ENCODE data around the gene BARX1. TPM values are rescaled to one million over a fixed set of nuclear protein-coding genes. Genes with fewer than 3 reads are reported as not detected.

The BARX1 gene
- total RNA-seq (under 1 TPM; 0.23 to 0.27 TPM), polyA plus RNA-seq (not detected)
- long read RNA-seq, donor 1, result 0 reads
- long read RNA-seq, donor 2, result 0 reads

- H3K4me1 ChIP-seq (ENCODE audit: control insufficient read depth in 1 of 2, insufficient read depth in 2 of 2, low read length in 2 of 2), result no peaks in the 10 kb centered on the region
- no peaks in the 10 kb centered on the region for H3K27me3 ChIP-seq (ENCODE audit: control insufficient read depth in 1 of 2, insufficient read depth in 2 of 2, low read length in 1 of 2)
- peak in 1 of 2 donors; percentile 78 for DNase-seq
- no peaks in the 10 kb centered on the region for H3K9me3 ChIP-seq (ENCODE audit: control insufficient read depth, low read length)
- 1 to 2% methylated on average over 64 to 102 of the region's 102 CpGs for WGBS, 2 donors
- H3K36me3 ChIP-seq (ENCODE audit: control insufficient read depth in 1 of 2, insufficient read depth in 2 of 2, low read length in 1 of 2), result no peaks in the 10 kb centered on the region
- no peak within 1 kb of the TSS for H3K27ac ChIP-seq (ENCODE audit: low read depth in 1 of 2, low read length in 2 of 2)
- H3K4me3 ChIP-seq (ENCODE audit: low read length in 2 of 2), result peak within 1 kb of the TSS in 1 of 2 donors; percentile 17
- no peak for ATAC-seq (ENCODE audit: low FRiP score)
- intact Hi-C loops (cut with DNase I), result no loop called here
These were observed at the start of gene BARX1 for GRCh38 chr9:93955111-93955980. Gene BARX1, minus strand, starts transcription at chr9:93955355. Its CDS starts 209 bp downstream, at chr9:93955146.

- intact Hi-C loops (cut with DNase I), result no loop called here
- DNase-seq (no peak), ATAC-seq (ENCODE audit: low FRiP score) (no peak)
- H3K27ac ChIP-seq (ENCODE audit: low read depth in 1 of 2, low read length in 2 of 2), result no peak overlapping the region
- peaks cover 0 to 2% of the 10 kb centered on the region in 2 donors for H3K27me3 ChIP-seq (ENCODE audit: control insufficient read depth in 1 of 2, insufficient read depth in 2 of 2, low read length in 1 of 2)
- H3K9me3 ChIP-seq (ENCODE audit: control insufficient read depth, low read length), result peaks cover 4% of the 10 kb centered on the region
- 32 to 36% methylated on average over 6 of the region's 6 CpGs for WGBS, 2 donors
- H3K4me3 ChIP-seq (ENCODE audit: low read length in 2 of 2), result no peak overlapping the region
- H3K36me3 ChIP-seq (ENCODE audit: control insufficient read depth in 1 of 2, insufficient read depth in 2 of 2, low read length in 1 of 2), result peaks cover 0 to 1% of the 10 kb centered on the region in 2 donors
- H3K4me1 ChIP-seq (ENCODE audit: control insufficient read depth in 1 of 2, insufficient read depth in 2 of 2, low read length in 2 of 2), result no peaks in the 10 kb centered on the region
These were observed 47.4 kb upstream of the BARX1 start for GRCh38 chr9:94002316-94003140.

- no peak for ATAC-seq (ENCODE audit: low FRiP score)
- no peak overlapping the region for H3K27ac ChIP-seq (ENCODE audit: low read depth in 1 of 2, low read length in 2 of 2)
- peaks cover 4% of the 10 kb centered on the region for H3K9me3 ChIP-seq (ENCODE audit: control insufficient read depth, low read length)
- H3K4me3 ChIP-seq (ENCODE audit: low read length in 2 of 2), result no peak overlapping the region
- no peak for DNase-seq
- H3K4me1 ChIP-seq (ENCODE audit: control insufficient read depth in 1 of 2, insufficient read depth in 2 of 2, low read length in 2 of 2), result no peaks in the 10 kb centered on the region
- peaks cover 0 to 2% of the 10 kb centered on the region in 2 donors for H3K27me3 ChIP-seq (ENCODE audit: control insufficient read depth in 1 of 2, insufficient read depth in 2 of 2, low read length in 1 of 2)
- H3K36me3 ChIP-seq (ENCODE audit: control insufficient read depth in 1 of 2, insufficient read depth in 2 of 2, low read length in 1 of 2), result peaks cover 0 to 1% of the 10 kb centered on the region in 2 donors
- intact Hi-C loops (cut with DNase I), result no loop called here
These were observed 41.7 kb upstream of the BARX1 start for GRCh38 chr9:93996863-93997262.

GRCh38 chr9:93996367-93996766, 41.2 kb upstream of the BARX1 start:
- Histone ChIP-seq H3K4me3 (ENCODE audit: low read length in 2 of 2) (no peak overlapping the region), H3K27me3 (ENCODE audit: control insufficient read depth in 1 of 2, insufficient read depth in 2 of 2, low read length in 1 of 2) (peaks cover 0 to 2% of the 10 kb centered on the region in 2 donors), H3K36me3 (ENCODE audit: control insufficient read depth in 1 of 2, insufficient read depth in 2 of 2, low read length in 1 of 2) (peaks cover 0 to 1% of the 10 kb centered on the region in 2 donors), H3K9me3 (ENCODE audit: control insufficient read depth, low read length) (peaks cover 4% of the 10 kb centered on the region), H3K4me1 (ENCODE audit: control insufficient read depth in 1 of 2, insufficient read depth in 2 of 2, low read length in 2 of 2) (no peaks in the 10 kb centered on the region), H3K27ac (ENCODE audit: low read depth in 1 of 2, low read length in 2 of 2) (no peak overlapping the region)
- no peak for ATAC-seq (ENCODE audit: low FRiP score)
- DNase-seq, result no peak
- WGBS, 2 donors, result 70 to 71% methylated on average over 3 of the region's 3 CpGs
- intact Hi-C loops (cut with DNase I), result no loop called here

- H3K4me1 ChIP-seq (ENCODE audit: control insufficient read depth in 1 of 2, insufficient read depth in 2 of 2, low read length in 2 of 2), result no peaks in the 10 kb centered on the region
- H3K27me3 ChIP-seq (ENCODE audit: control insufficient read depth in 1 of 2, insufficient read depth in 2 of 2, low read length in 1 of 2), result peaks cover 0 to 2% of the 10 kb centered on the region in 2 donors
- no peak overlapping the region for H3K4me3 ChIP-seq (ENCODE audit: low read length in 2 of 2)
- no peaks in the 10 kb centered on the region for H3K36me3 ChIP-seq (ENCODE audit: control insufficient read depth in 1 of 2, insufficient read depth in 2 of 2, low read length in 1 of 2)
- WGBS, 2 donors, result 68 to 70% methylated on average over 1 of the region's 1 CpG
- DNase-seq (no peak), ATAC-seq (ENCODE audit: low FRiP score) (no peak)
- intact Hi-C loops (cut with DNase I), result no loop called here
- no peak overlapping the region for H3K27ac ChIP-seq (ENCODE audit: low read depth in 1 of 2, low read length in 2 of 2)
- peaks cover 3% of the 10 kb centered on the region for H3K9me3 ChIP-seq (ENCODE audit: control insufficient read depth, low read length)
These were observed 39.4 kb upstream of the BARX1 start for GRCh38 chr9:93994545-93994944.

GRCh38 chr9:93994132-93994531, 39.0 kb upstream of the BARX1 start:
- Histone ChIP-seq H3K4me1 (ENCODE audit: control insufficient read depth in 1 of 2, insufficient read depth in 2 of 2, low read length in 2 of 2) (no peaks in the 10 kb centered on the region), H3K27me3 (ENCODE audit: control insufficient read depth in 1 of 2, insufficient read depth in 2 of 2, low read length in 1 of 2) (no peaks in the 10 kb centered on the region), H3K36me3 (ENCODE audit: control insufficient read depth in 1 of 2, insufficient read depth in 2 of 2, low read length in 1 of 2) (no peaks in the 10 kb centered on the region), H3K9me3 (ENCODE audit: control insufficient read depth, low read length) (peaks cover 2% of the 10 kb centered on the region), H3K27ac (ENCODE audit: low read depth in 1 of 2, low read length in 2 of 2) (no peak overlapping the region), H3K4me3 (ENCODE audit: low read length in 2 of 2) (no peak overlapping the region)
- intact Hi-C loops (cut with DNase I), result no loop called here
- WGBS, 2 donors, result 74 to 76% methylated on average over 3 of the region's 3 CpGs
- DNase-seq (no peak), ATAC-seq (ENCODE audit: low FRiP score) (no peak)

GRCh38 chr9:93992830-93993229, 37.7 kb upstream of the BARX1 start:
- Histone ChIP-seq H3K27me3 (ENCODE audit: control insufficient read depth in 1 of 2, insufficient read depth in 2 of 2, low read length in 1 of 2) (no peaks in the 10 kb centered on the region), H3K27ac (ENCODE audit: low read depth in 1 of 2, low read length in 2 of 2) (no peak overlapping the region), H3K9me3 (ENCODE audit: control insufficient read depth, low read length) (no peaks in the 10 kb centered on the region), H3K4me1 (ENCODE audit: control insufficient read depth in 1 of 2, insufficient read depth in 2 of 2, low read length in 2 of 2) (no peaks in the 10 kb centered on the region), H3K4me3 (ENCODE audit: low read length in 2 of 2) (no peak overlapping the region), H3K36me3 (ENCODE audit: control insufficient read depth in 1 of 2, insufficient read depth in 2 of 2, low read length in 1 of 2) (no peaks in the 10 kb centered on the region)
- 91 to 92% methylated on average over 2 of the region's 2 CpGs for WGBS, 2 donors
- no peak for ATAC-seq (ENCODE audit: low FRiP score)
- DNase-seq, result no peak
- intact Hi-C loops (cut with DNase I), result no loop called here

- no peak for ATAC-seq (ENCODE audit: low FRiP score)
- Histone ChIP-seq H3K27me3 (ENCODE audit: control insufficient read depth in 1 of 2, insufficient read depth in 2 of 2, low read length in 1 of 2) (no peaks in the 10 kb centered on the region), H3K4me3 (ENCODE audit: low read length in 2 of 2) (no peak overlapping the region), H3K36me3 (ENCODE audit: control insufficient read depth in 1 of 2, insufficient read depth in 2 of 2, low read length in 1 of 2) (no peaks in the 10 kb centered on the region), H3K9me3 (ENCODE audit: control insufficient read depth, low read length) (peaks cover 3% of the 10 kb centered on the region), H3K27ac (ENCODE audit: low read depth in 1 of 2, low read length in 2 of 2) (no peak overlapping the region), H3K4me1 (ENCODE audit: control insufficient read depth in 1 of 2, insufficient read depth in 2 of 2, low read length in 2 of 2) (no peaks in the 10 kb centered on the region)
- DNase-seq, result no peak
- intact Hi-C loops (cut with DNase I), result no loop called here
These were observed 35.3 kb upstream of the BARX1 start for GRCh38 chr9:93990448-93990847.

Measured in aorta (tissue), 5 donors.